WERI-Rb-1 (cell line): ENCODE data around the gene NOTCH2.

ENCODE experiments used
- DNase-seq: peaks from one replicate; pipeline ENCODE4 v3.0.0-alpha.2; 2020
- H3K27ac ChIP-seq: fragments of 250-450 bp; sonication (Bioruptor Pico); 2 replicates; pipeline ENCODE4 v1.5.1; 2020; ENCODE audit warnings: mild to moderate bottlenecking, moderate library complexity
- H3K27me3 ChIP-seq: fragments of 250-450 bp; sonication (Bioruptor Pico); 2 replicates; pipeline ENCODE4 v1.5.1; 2021; ENCODE audit warnings: mild to moderate bottlenecking, low read depth, moderate library complexity; ENCODE audit not compliant: insufficient read depth, severe bottlenecking
- H3K36me3 ChIP-seq: fragments of 250-450 bp; sonication (Bioruptor Pico); 2 replicates; pipeline ENCODE4 v1.5.1; 2020; ENCODE audit warnings: mild to moderate bottlenecking, moderate library complexity
- H3K4me3 ChIP-seq: 2 replicates; pipeline ENCODE4 v1.5.1; 2011; ENCODE audit warnings: low read depth, mild to moderate bottlenecking, control low read depth, low read length
- H3K9me3 ChIP-seq: fragments of 250-450 bp; sonication (Bioruptor Pico); 2 replicates; pipeline ENCODE4 v1.5.1; 2021; ENCODE audit warnings: mild to moderate bottlenecking, moderate library complexity; ENCODE audit not compliant: severe bottlenecking
- CTCF ChIP-seq: IDR thresholded peaks from 2 replicates; pipeline ENCODE4 v1.5.1; 2011; ENCODE audit warnings: low read depth, mild to moderate bottlenecking, control low read depth, inconsistent platforms, low read length

The NOTCH2 gene

GRCh38 chr1:119940697-119941096 lies 128.8 kb downstream of the NOTCH2 start:
- H3K27me3 ChIP-seq: no peaks in the 10 kb centered on the region

GRCh38 chr1:119937198-119937597 lies 132.3 kb downstream of the NOTCH2 start:
- H3K9me3 ChIP-seq: no peaks in the 10 kb centered on the region
- no peaks in the 10 kb centered on the region for H3K27me3 ChIP-seq
- no peak overlapping the region for H3K4me3 ChIP-seq
- TF ChIP-seq CTCF: no peak
- no peak overlapping the region for H3K27ac ChIP-seq
- no peak for DNase-seq
- peaks cover 32% of the 10 kb centered on the region for H3K36me3 ChIP-seq

More at GRCh38 chr1:119940697-119941096, 128.8 kb downstream of the NOTCH2 start:
- no peak overlapping the region for H3K27ac ChIP-seq
- no peak for TF ChIP-seq CTCF
- no peak for DNase-seq
- H3K4me3 ChIP-seq: no peak overlapping the region
- peaks cover 13% of the 10 kb centered on the region for H3K36me3 ChIP-seq
- H3K9me3 ChIP-seq: no peaks in the 10 kb centered on the region

- Histone ChIP-seq H3K27me3 (no peaks in the 10 kb centered on the region), H3K9me3 (no peaks in the 10 kb centered on the region), H3K4me3 (no peak overlapping the region), H3K27ac (no peak overlapping the region), H3K36me3 (peaks cover 32% of the 10 kb centered on the region)
- no peak for DNase-seq
- no peak for TF ChIP-seq CTCF
These were observed 133.5 kb downstream of the NOTCH2 start for GRCh38 chr1:119935915-119936314.

- H3K36me3 ChIP-seq: peaks cover 32% of the 10 kb centered on the region
- DNase-seq: no peak
- H3K9me3 ChIP-seq: no peaks in the 10 kb centered on the region
- no peak overlapping the region for H3K4me3 ChIP-seq
- no peaks in the 10 kb centered on the region for H3K27me3 ChIP-seq
- H3K27ac ChIP-seq: no peak overlapping the region
- TF ChIP-seq CTCF: no peak
These were observed 134.1 kb downstream of the NOTCH2 start for GRCh38 chr1:119935373-119935772.

GRCh38 chr1:119933397-119933796 lies 136.1 kb downstream of the NOTCH2 start:
- no peak overlapping the region for H3K4me3 ChIP-seq
- TF ChIP-seq CTCF: no peak
- peaks cover 32% of the 10 kb centered on the region for H3K36me3 ChIP-seq
- H3K9me3 ChIP-seq: no peaks in the 10 kb centered on the region
- no peak for DNase-seq
- no peak overlapping the region for H3K27ac ChIP-seq
- H3K27me3 ChIP-seq: no peaks in the 10 kb centered on the region

- no peak for TF ChIP-seq CTCF
- Histone ChIP-seq H3K27me3 (no peaks in the 10 kb centered on the region), H3K9me3 (no peaks in the 10 kb centered on the region), H3K36me3 (peaks cover 23% of the 10 kb centered on the region), H3K4me3 (no peak overlapping the region), H3K27ac (no peak overlapping the region)
- DNase-seq: no peak
These were observed 139.7 kb downstream of the NOTCH2 start for GRCh38 chr1:119929643-119930315.
